HG03103 (cell line): ENCODE results near the gene ASS1.

Experiments
- ATAC-seq: cut with Tn5 transposase; IDR thresholded peaks from one replicate; pipeline ENCODE4 v1.9.1; 2021; ENCODE audit warnings: low read depth; ENCODE audit not compliant: unreplicated experiment

ASS1 gene

DNA sequence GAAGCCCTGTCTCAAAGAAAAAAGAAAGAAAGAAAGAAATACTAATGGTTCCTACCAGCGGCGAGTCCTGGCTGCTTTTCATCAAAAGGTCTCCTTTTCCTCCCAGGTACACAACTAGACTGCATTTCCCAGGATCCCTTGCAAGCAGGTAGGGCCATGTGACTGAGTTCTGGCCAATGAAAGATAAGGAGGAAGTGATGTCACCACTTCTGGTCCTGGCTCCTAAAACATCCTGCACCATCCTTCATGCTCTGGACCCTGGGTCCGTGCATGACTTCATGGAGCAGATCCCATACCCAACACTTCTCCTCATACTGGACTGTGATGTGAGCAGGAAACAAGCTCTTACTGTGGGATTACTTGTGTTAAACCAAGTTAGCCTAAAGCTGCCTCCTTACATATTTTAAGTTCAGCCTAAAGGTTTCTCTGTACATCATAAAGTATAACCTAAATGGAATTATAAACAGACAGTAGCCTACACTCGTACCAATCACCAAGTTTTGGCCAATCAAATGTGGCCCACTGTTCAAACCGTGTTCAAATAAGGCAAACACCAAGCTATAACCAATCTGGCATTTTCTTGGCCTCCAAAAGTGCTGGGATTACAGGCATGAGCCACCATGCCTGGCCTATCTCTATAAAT, 104.5 kb downstream of the ASS1 start:
- no peak for ATAC-seq
